HUES64 (cell line): ENCODE measurements around the gene DEF6.
A peak's percentile ranks its signal among the peaks of the same experiment; 100 is the strongest.

ENCODE experiments used
- H3K27ac ChIP-seq: 2 replicates; pipeline ENCODE4 v1.7.0; 2013; ENCODE audit warnings: low read depth, low read length, inconsistent platforms
- H3K27me3 ChIP-seq: 2 replicates; pipeline ENCODE4 v1.6.1; 2013; ENCODE audit warnings: mild to moderate bottlenecking, low read length; ENCODE audit not compliant: insufficient read depth
- H3K36me3 ChIP-seq: 2 replicates; pipeline ENCODE4 v1.6.1; 2013; ENCODE audit warnings: mild to moderate bottlenecking, low read length; ENCODE audit not compliant: insufficient read depth
- H3K4me1 ChIP-seq: 2 replicates; pipeline ENCODE4 v1.6.1; 2013; ENCODE audit warnings: mild to moderate bottlenecking, low read length, moderate library complexity; ENCODE audit not compliant: insufficient read depth
- H3K4me3 ChIP-seq: 2 replicates; pipeline ENCODE4 v1.5.1; 2013; ENCODE audit warnings: mild to moderate bottlenecking, low read length, moderate library complexity
- H3K9ac ChIP-seq: 2 replicates; pipeline ENCODE4 v1.6.1; 2013; ENCODE audit warnings: mild to moderate bottlenecking, low read depth, low read length
- H3K9me3 ChIP-seq: 2 replicates; pipeline ENCODE4 v1.6.1; 2013; ENCODE audit warnings: low read depth, low read length; ENCODE audit not compliant: insufficient read depth
- WGBS: fragments of 150-250, 120-280 bp; methylation state at CpG from one replicate; pipeline ENCODE4 v1.1.7; 2013; ENCODE audit warnings: missing lambda C conversion rate; 5-methylcytosine and 5-hydroxymethylcytosine counted together

The DEF6 gene

GRCh38 chr6:35356391-35356790 is 58.8 kb downstream of the DEF6 start:
- Histone ChIP-seq H3K36me3 (peaks cover 22% of the 10 kb centered on the region), H3K27me3 (no peaks in the 10 kb centered on the region), H3K27ac (no peak overlapping the region), H3K4me3 (no peak overlapping the region), H3K9ac (no peak overlapping the region), H3K4me1 (peaks cover 7% of the 10 kb centered on the region), H3K9me3 (no peaks in the 10 kb centered on the region)
- WGBS = 96% methylated on average over 1 of the region's 1 CpG

GRCh38 chr6:35357677-35358076 is 60.1 kb downstream of the DEF6 start:
- 94% methylated on average over 4 of the region's 4 CpGs for WGBS
- peaks cover 7% of the 10 kb centered on the region for H3K4me1 ChIP-seq

GRCh38 chr6:35358086-35358485 is 60.5 kb downstream of the DEF6 start:
- Histone ChIP-seq H3K4me1 (peaks cover 11% of the 10 kb centered on the region), H3K36me3 (peaks cover 13% of the 10 kb centered on the region), H3K27ac (no peak overlapping the region), H3K9ac (no peak overlapping the region), H3K4me3 (no peak overlapping the region), H3K9me3 (no peaks in the 10 kb centered on the region), H3K27me3 (no peaks in the 10 kb centered on the region)
- 93% methylated on average over 3 of the region's 3 CpGs for WGBS

More at GRCh38 chr6:35357677-35358076, 60.1 kb downstream of the DEF6 start:
- Histone ChIP-seq H3K4me3 (no peak overlapping the region), H3K27ac (no peak overlapping the region), H3K9ac (no peak overlapping the region), H3K9me3 (no peaks in the 10 kb centered on the region), H3K27me3 (no peaks in the 10 kb centered on the region), H3K36me3 (peaks cover 17% of the 10 kb centered on the region)

DNA sequence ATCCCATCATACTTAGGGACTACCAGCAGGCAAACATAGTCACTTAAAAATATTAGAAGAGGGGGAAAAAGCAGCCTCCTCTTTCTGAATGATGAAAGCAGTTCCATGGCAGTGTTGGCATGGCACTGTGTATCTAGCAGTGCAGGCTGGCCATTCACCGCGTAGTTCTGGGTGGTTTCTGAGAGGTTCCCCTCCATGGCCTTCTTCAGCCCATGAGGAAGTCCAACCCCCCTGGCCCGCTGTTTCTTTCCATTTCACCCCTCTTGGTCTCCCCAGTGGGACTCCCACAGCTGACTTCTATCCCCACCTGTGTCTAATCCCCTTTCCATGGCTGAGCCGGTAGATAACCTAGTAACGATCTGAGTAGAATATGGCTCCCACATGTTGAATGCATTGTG is 61.7 kb downstream of the DEF6 start:
- H3K9me3 ChIP-seq = no peaks in the 10 kb centered on the region
- H3K4me1 ChIP-seq = peaks cover 15% of the 10 kb centered on the region
- H3K4me3 ChIP-seq = no peak overlapping the region
- H3K36me3 ChIP-seq = peaks cover 6% of the 10 kb centered on the region; the same call in 1 of the 2 replicates
- H3K27me3 ChIP-seq = no peaks in the 10 kb centered on the region
- H3K27ac ChIP-seq = no peak overlapping the region
- WGBS = 96% methylated on average over 5 of the region's 5 CpGs
- no peak overlapping the region for H3K9ac ChIP-seq

GRCh38 chr6:35359744-35360348 is 62.2 kb downstream of the DEF6 start:
- Histone ChIP-seq H3K9ac (no peak overlapping the region), H3K4me1 (peaks cover 15% of the 10 kb centered on the region), H3K9me3 (no peaks in the 10 kb centered on the region), H3K27me3 (no peaks in the 10 kb centered on the region), H3K27ac (peak overlapping the region; percentile 60; the same call in 1 of the 2 replicates), H3K4me3 (no peak overlapping the region), H3K36me3 (peaks cover 6% of the 10 kb centered on the region; the same call in 1 of the 2 replicates)
- WGBS = 68% methylated on average over 2 of the region's 2 CpGs

DNA sequence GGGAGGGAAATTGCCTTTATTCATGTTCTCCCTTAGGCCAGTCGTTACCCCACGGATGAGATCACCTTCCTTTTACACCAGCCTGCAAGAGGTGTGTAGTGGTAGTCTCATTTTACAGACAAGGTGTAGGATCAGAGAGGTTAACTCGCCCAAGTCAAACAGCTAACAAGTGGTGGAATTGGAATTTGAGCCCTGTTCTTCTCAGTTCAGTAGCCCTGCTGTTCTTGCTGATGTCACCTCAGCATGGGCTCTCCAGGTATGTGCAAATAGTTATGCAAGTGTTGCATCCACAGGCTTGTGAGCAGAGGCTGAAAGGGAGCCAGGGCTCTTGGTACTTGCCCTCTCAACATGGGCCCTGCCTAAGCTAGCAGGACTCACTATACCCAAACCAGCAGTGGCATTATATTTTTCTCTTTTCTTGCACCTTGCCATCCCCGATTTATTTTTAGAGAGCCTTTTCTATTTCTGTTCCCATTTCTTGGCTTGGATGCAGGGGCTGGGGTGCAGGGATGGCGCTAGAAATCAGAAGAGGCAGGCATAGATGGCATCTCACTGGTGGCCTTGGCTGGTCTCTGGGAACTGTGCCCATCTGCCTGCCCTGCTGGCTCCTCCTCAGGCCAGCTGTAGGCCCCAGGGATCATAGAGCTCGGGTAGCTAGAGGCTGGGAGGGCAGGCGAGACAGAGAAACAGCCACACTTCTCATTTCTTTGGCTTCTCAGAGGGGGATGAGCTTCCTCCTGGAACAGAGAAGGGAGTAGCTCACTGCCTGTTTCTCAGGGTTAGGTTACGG is 62.9 kb downstream of the DEF6 start:
- 60% methylated on average over 7 of the region's 8 CpGs for WGBS
- H3K9ac ChIP-seq = no peak overlapping the region
- H3K27me3 ChIP-seq = no peaks in the 10 kb centered on the region
- peaks cover 6% of the 10 kb centered on the region; the same call in 1 of the 2 replicates for H3K36me3 ChIP-seq
- H3K4me3 ChIP-seq = no peak overlapping the region
- no peaks in the 10 kb centered on the region for H3K9me3 ChIP-seq
- H3K4me1 ChIP-seq = peaks cover 15% of the 10 kb centered on the region
- peak overlapping the region; percentile 60; the same call in 1 of the 2 replicates for H3K27ac ChIP-seq

DNA sequence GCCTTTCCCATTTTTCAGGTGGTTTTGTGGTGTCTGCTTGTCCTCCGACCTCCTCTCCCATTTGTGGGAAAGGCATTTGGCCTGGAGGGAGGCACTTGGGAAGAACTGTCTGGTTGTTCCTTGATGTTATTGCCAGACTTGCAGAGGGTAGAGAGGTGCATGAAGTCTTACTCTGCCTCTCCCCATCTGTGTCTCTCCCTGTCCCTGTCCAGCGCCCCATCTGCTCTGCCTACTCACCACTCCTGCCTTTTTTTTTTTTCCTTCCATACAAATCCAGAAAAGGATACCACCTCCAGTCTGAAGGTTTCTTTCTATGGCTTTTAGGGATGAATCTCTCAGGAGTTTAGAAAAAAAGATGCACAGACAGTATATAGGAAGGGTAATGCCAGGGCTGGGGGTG is 64.6 kb downstream of the DEF6 start:
- H3K4me3 ChIP-seq = no peak overlapping the region
- H3K27me3 ChIP-seq = no peaks in the 10 kb centered on the region
- H3K9ac ChIP-seq = no peak overlapping the region
- H3K4me1 ChIP-seq = peaks cover 15% of the 10 kb centered on the region
- 98% methylated on average over 2 of the region's 2 CpGs for WGBS
- no peaks in the 10 kb centered on the region for H3K36me3 ChIP-seq
- no peaks in the 10 kb centered on the region for H3K9me3 ChIP-seq
- H3K27ac ChIP-seq = no peak overlapping the region

GRCh38 chr6:35363293-35363750 is 65.7 kb downstream of the DEF6 start:
- no peak overlapping the region for H3K27ac ChIP-seq
- no peaks in the 10 kb centered on the region for H3K9me3 ChIP-seq
- peaks cover 15% of the 10 kb centered on the region for H3K4me1 ChIP-seq
- WGBS = 89% methylated on average over 10 of the region's 10 CpGs
- H3K36me3 ChIP-seq = no peaks in the 10 kb centered on the region
- no peak overlapping the region for H3K4me3 ChIP-seq
- H3K27me3 ChIP-seq = no peaks in the 10 kb centered on the region
- no peak overlapping the region for H3K9ac ChIP-seq

- H3K36me3 ChIP-seq = no peaks in the 10 kb centered on the region
- peaks cover 9% of the 10 kb centered on the region; the same call in 1 of the 2 replicates for H3K4me1 ChIP-seq
- no peak overlapping the region for H3K27ac ChIP-seq
- 95% methylated on average over 6 of the region's 6 CpGs for WGBS
- H3K4me3 ChIP-seq = no peak overlapping the region
- no peak overlapping the region for H3K9ac ChIP-seq
- H3K27me3 ChIP-seq = no peaks in the 10 kb centered on the region
- no peaks in the 10 kb centered on the region for H3K9me3 ChIP-seq
Measured at GRCh38 chr6:35365594-35366203, 68.1 kb downstream of the DEF6 start.

- H3K27me3 ChIP-seq = no peaks in the 10 kb centered on the region
- no peak overlapping the region for H3K4me3 ChIP-seq
- peaks cover 9% of the 10 kb centered on the region; the same call in 1 of the 2 replicates for H3K4me1 ChIP-seq
- no peaks in the 10 kb centered on the region for H3K9me3 ChIP-seq
- H3K27ac ChIP-seq = no peak overlapping the region
- no peak overlapping the region for H3K9ac ChIP-seq
- H3K36me3 ChIP-seq = no peaks in the 10 kb centered on the region
Measured at GRCh38 chr6:35366204-35366596, 68.6 kb downstream of the DEF6 start.

DNA sequence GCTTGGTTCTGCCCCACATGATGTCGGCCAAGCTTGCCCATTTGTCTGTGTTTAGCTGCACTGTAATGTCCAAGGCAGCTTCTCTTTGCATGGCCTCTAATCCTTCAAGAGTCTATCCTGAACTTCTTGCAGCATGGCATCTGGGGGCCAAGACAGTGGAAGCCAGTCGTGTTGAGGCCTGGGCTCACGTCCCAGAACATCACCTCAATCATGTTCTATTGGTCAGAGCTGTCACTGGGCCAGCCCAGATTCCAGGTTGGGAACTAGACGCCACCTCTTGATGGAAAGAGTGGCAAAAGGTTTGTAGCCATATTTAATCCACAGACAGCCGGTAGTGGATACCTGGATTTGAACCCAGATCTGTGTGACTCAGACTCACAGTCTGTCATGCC is 70.0 kb downstream of the DEF6 start:
- no peak overlapping the region for H3K9ac ChIP-seq
- no peak overlapping the region for H3K4me3 ChIP-seq

More for the DNA sequence above, 70.0 kb downstream of the DEF6 start:
- Histone ChIP-seq H3K27me3 (no peaks in the 10 kb centered on the region), H3K36me3 (no peaks in the 10 kb centered on the region), H3K27ac (no peak overlapping the region), H3K9me3 (no peaks in the 10 kb centered on the region), H3K4me1 (peaks cover 9% of the 10 kb centered on the region; the same call in 1 of the 2 replicates)
- WGBS = 87% methylated on average over 5 of the region's 5 CpGs
